ENCODE results near the gene RND3. TPM values are rescaled to one million over a fixed set of nuclear protein-coding genes. Genes with fewer than 3 reads are reported as not detected.
A peak's percentile ranks its signal among the peaks of the same experiment; 100 is the strongest.

Gene RND3
- total RNA-seq, 1 donor from 2014 or later = 59.1 TPM

- no peak overlapping the region for H3K4me3 ChIP-seq (ENCODE audit: low read depth, low read length)
- DNase-seq (ENCODE audit: low read depth) = peak; percentile 89
These were observed 41.7 kb upstream of the RND3 start for GRCh38 chr2:150528861-150529801.

GRCh38 chr2:150526827-150527226 lies 39.4 kb upstream of the RND3 start:
- DNase-seq (ENCODE audit: low read depth) = peak; percentile 99
- no peak for TF ChIP-seq CTCF (conservative IDR thresholded peaks at IDR 0.05; ENCODE audit: low read depth, low read length)

More at GRCh38 chr2:150528861-150529801, 41.7 kb upstream of the RND3 start:
- TF ChIP-seq CTCF (conservative IDR thresholded peaks at IDR 0.05; ENCODE audit: low read depth, low read length) = no peak

GRCh38 chr2:150526006-150526405 lies 38.5 kb upstream of the RND3 start:
- TF ChIP-seq CTCF (conservative IDR thresholded peaks at IDR 0.05; ENCODE audit: low read depth, low read length) = no peak
- H3K4me3 ChIP-seq (ENCODE audit: low read depth, low read length) = no peak overlapping the region
- DNase-seq (ENCODE audit: low read depth) = no peak

More at GRCh38 chr2:150526827-150527226, 39.4 kb upstream of the RND3 start:
- H3K4me3 ChIP-seq (ENCODE audit: low read depth, low read length) = no peak overlapping the region

GRCh38 chr2:150522269-150522668 lies 34.8 kb upstream of the RND3 start:
- no peak for TF ChIP-seq CTCF (conservative IDR thresholded peaks at IDR 0.05; ENCODE audit: low read depth, low read length)
- no peak for DNase-seq (ENCODE audit: low read depth)

GRCh38 chr2:150520887-150521664 lies 33.6 kb upstream of the RND3 start:
- H3K4me3 ChIP-seq (ENCODE audit: low read depth, low read length) = no peak overlapping the region
- TF ChIP-seq CTCF (conservative IDR thresholded peaks at IDR 0.05; ENCODE audit: low read depth, low read length) = no peak
- peak; percentile 87 for DNase-seq (ENCODE audit: low read depth)

More at GRCh38 chr2:150522269-150522668, 34.8 kb upstream of the RND3 start:
- no peak overlapping the region for H3K4me3 ChIP-seq (ENCODE audit: low read depth, low read length)

GRCh38 chr2:150520033-150520432 lies 32.6 kb upstream of the RND3 start:
- DNase-seq (ENCODE audit: low read depth) = no peak
- no peak overlapping the region for H3K4me3 ChIP-seq (ENCODE audit: low read depth, low read length)
- no peak for TF ChIP-seq CTCF (conservative IDR thresholded peaks at IDR 0.05; ENCODE audit: low read depth, low read length)
